Measurements from ENCODE around the gene PLEKHG4B.
"Not testable (repeated sequence)": the region's sequence is repeated elsewhere in the genome, so short reads cannot be mapped to it uniquely, and the experiment has no call there.

- not testable (repeated sequence) for TF ChIP-seq CTCF (IDR thresholded peaks at IDR 0.05 in 2 of 3, conservative IDR thresholded peaks at IDR 0.05 in 1 of 3; ENCODE audit: borderline replicate concordance in 1 of 3, insufficient read depth in 1 of 3, low read depth in 2 of 3, low read length in 2 of 3); REST (IDR thresholded peaks at IDR 0.05; ENCODE audit: low read depth); POLR2A (IDR thresholded peaks at IDR 0.05; ENCODE audit: borderline replicate concordance, extremely low read depth, insufficient read depth, insufficient read length); EZH2 (IDR thresholded peaks at IDR 0.05)
These were observed 72.8 kb downstream of the PLEKHG4B start for GRCh38 chr5:164783-165182.

Measured in HCT116 (cell line).